Naive thymus-derived CD8-positive, alpha-beta T cell (primary cell): ENCODE results near the gene NTN3. TPM values are rescaled to one million over a fixed set of nuclear protein-coding genes. Genes with fewer than 3 reads are reported as not detected.

ENCODE experiments used
- ATAC-seq, 2 donors: fragments of 150-1000 bp; cut with Tn5 transposase in 1 of 2; sonication (Bioruptor Pico), chemical (Tn5 transposase) in 1 of 2; 1 replicate in 1 of 2; 2 replicates in 1 of 2; pipeline ENCODE4 v1.10.0; 2021; ENCODE audit warnings: mild to moderate bottlenecking in 2 of 2, moderate library complexity in 2 of 2
- POLR2A ChIA-PET: fragments of 350-600 bp; sonication (Branson Sonifier 250); formaldehyde crosslinking; loops from one replicate; lab custom pipeline; 2021; ENCODE audit warnings: antibody characterized with exemption; lab: Charles Lee
- DNase-seq, 10 donors: peaks; one replicate each; pipeline versions ENCODE4 v3.0.0 to v3.0.0-alpha.2; 2020 to 2022
- H3K27ac Mint-ChIP-seq, 10 donors: one replicate each; pipeline ENCODE4 v1.8.0; 2020 to 2022; ENCODE audit warnings: mild to moderate bottlenecking in 10 of 10, mixed read lengths in 10 of 10, moderate library complexity in 4 of 10, inconsistent platforms in 1 of 10
- H3K27me3 Mint-ChIP-seq, 5 donors: one replicate each; pipeline ENCODE4 v1.8.0; 2021 to 2022; ENCODE audit warnings: mixed read lengths in 5 of 5
- H3K36me3 Mint-ChIP-seq, 3 donors: one replicate each; pipeline ENCODE4 v1.8.0; 2020 to 2022; ENCODE audit warnings: mixed read lengths in 3 of 3, mild to moderate bottlenecking in 2 of 3, inconsistent platforms in 1 of 3
- H3K4me1 Mint-ChIP-seq, 4 donors: one replicate each; pipeline ENCODE4 v1.8.0; 2021 to 2022; ENCODE audit warnings: mixed read lengths in 4 of 4
- H3K4me3 Mint-ChIP-seq, 10 donors: one replicate each; pipeline ENCODE4 v1.8.0; 2020 to 2022; ENCODE audit warnings: mild to moderate bottlenecking in 10 of 10, mixed read lengths in 10 of 10, moderate library complexity in 6 of 10, inconsistent platforms in 1 of 10
- H3K9me3 Mint-ChIP-seq, 9 donors: one replicate each; pipeline ENCODE4 v1.8.0; 2020 to 2022; ENCODE audit warnings: mixed read lengths in 9 of 9, mild to moderate bottlenecking in 3 of 9, inconsistent platforms in 1 of 9, moderate library complexity in 1 of 9
- polyA plus RNA-seq, 3 donors: library from polyadenylated mRNA; unstranded; fragments of 300-500 nt; fragmentation: Illumina TruSeq; gene quantifications; one replicate each; pipeline ENCODE4 v1.2.3, GENCODE V29; 2021
- total RNA-seq, 8 experiments: library from RNA in 2 of 8; stranded (reverse) in 2 of 8; gene quantifications; one replicate each; pipeline ENCODE4 v1.2.3 and lab custom pipeline; 2021 to 2026

Gene NTN3
- total and polyA plus RNA-seq, 5 experiments from 2014 or later = not detected

DNA sequence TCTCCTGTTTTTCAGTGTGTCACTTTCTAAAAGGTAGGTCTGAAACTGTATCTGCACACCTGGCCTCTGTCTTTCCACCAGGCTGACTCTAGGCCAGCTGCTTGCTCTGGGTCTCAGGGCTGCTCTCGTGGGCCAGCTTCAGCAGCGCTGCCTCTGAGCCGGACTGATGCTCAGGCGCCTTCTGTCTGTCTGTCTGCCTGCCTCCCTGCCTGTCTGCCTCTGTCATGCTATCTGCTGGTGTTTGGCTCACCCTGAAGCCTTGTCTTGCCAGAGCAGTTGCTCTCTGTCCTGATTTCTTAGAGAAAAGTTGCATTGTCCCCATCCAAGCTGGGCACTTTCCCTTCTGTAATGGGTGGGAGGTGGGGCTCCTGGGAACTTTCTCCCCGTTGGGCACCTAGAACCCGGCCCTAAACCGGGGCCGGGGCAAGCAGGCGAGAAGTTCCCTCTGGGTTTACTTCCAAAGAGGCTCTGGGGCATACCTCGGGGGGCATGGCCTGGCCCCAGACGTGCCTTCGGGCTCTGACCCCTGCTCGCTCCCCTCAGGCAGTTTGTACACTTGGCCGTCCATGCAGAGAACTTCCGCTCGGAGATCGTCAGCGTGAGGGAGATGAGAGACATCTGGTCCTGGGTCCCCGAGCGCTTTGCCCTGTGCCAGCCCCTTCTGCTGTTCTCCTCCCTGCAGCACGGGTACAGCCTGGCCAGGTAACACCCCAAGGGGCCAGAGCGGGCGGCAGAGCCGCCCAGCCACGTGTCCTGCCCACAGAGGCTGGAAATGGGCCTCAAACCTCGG is 26.8 kb downstream of the NTN3 start:
- H3K27me3 Mint-ChIP-seq = no peaks in the 10 kb centered on the region
- DNase-seq = no peak
- no peaks in the 10 kb centered on the region for H3K9me3 Mint-ChIP-seq
- H3K36me3 Mint-ChIP-seq = peaks cover 0 to 7% (median 5%) of the 10 kb centered on the region in 3 donors
- no peak for ATAC-seq
- no peak overlapping the region for H3K4me3 Mint-ChIP-seq
- peak overlapping the region in 1 of 10 donors; percentile 61 for H3K27ac Mint-ChIP-seq
- POLR2A ChIA-PET = no interaction called here
- peaks cover 0 to 2% (median under 1%) of the 10 kb centered on the region in 4 donors for H3K4me1 Mint-ChIP-seq

DNA sequence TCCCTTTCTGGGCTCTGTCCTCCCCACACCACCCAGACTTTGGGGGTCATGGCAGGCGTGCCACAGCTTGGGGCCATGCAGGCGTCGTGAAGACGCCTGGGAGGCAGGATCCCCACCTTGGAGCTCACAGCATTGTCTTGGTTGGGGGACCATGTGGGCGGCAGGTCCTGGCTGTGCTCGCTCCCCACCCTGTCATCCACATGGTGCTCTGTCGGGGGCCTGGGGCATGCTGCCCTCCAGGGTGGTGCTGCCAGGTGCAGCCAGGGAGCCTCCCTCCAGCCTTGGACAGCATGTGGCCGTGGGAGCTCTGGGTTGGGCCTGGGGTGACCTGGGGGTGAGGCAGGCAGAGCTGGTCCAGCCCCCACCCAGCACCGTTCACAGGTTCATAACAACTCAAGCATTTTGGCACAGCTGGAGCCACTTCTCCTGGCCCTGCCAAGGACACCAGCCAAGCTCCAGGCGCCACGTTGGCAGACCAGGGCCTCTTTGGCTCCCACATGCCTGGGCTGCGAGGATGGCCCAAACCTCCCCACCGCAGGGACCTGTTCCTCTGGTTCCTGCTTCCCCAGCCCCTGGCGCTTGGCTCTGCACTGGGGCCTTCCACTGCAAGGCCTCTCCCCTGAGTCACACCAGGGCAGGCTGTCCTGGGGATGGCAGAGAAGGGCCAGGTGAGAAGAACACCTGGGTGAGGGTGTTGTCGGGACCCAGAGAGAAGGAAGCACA is 27.6 kb downstream of the NTN3 start:
- Mint-ChIP-seq H3K27ac (no peak overlapping the region), H3K27me3 (no peaks in the 10 kb centered on the region), H3K4me1 (peaks cover 0 to 2% (median under 1%) of the 10 kb centered on the region in 4 donors), H3K9me3 (no peaks in the 10 kb centered on the region), H3K4me3 (no peak overlapping the region), H3K36me3 (peaks cover 0 to 7% (median 5%) of the 10 kb centered on the region in 3 donors)
- POLR2A ChIA-PET = no interaction called here
- DNase-seq (no peak), ATAC-seq (no peak)

DNA sequence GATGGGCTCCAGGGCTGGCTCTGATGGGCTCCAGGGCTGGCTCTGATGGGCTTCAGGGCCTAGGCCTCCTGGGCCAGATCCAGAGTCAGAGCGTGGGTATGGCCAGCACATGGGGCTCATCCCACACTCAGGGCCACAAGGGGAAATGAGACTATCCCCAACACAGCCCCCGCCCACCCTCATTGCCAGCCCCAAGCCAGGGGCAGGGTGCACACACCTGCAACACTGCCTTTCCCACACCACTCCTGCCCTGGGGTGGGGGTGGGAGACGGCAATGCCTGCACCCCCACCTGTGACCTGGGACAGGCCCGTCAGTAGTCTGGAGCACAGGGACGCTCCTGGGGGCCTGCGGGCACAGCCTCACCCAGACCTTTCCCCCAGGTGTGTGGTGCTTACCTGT is 28.4 kb downstream of the NTN3 start:
- POLR2A ChIA-PET = interaction anchor here (2.9 kb wide), 1 partner anchor 14 kb away, joined by 13 read pairs; the partner anchor contains the start of gene ATP6V0C
- Mint-ChIP-seq H3K36me3 (peaks cover 0 to 7% (median 5%) of the 10 kb centered on the region in 3 donors), H3K27me3 (no peaks in the 10 kb centered on the region), H3K4me1 (peaks cover 0 to 2% (median under 1%) of the 10 kb centered on the region in 4 donors), H3K4me3 (no peak overlapping the region), H3K27ac (no peak overlapping the region), H3K9me3 (no peaks in the 10 kb centered on the region)
- DNase-seq (no peak), ATAC-seq (no peak)

DNA sequence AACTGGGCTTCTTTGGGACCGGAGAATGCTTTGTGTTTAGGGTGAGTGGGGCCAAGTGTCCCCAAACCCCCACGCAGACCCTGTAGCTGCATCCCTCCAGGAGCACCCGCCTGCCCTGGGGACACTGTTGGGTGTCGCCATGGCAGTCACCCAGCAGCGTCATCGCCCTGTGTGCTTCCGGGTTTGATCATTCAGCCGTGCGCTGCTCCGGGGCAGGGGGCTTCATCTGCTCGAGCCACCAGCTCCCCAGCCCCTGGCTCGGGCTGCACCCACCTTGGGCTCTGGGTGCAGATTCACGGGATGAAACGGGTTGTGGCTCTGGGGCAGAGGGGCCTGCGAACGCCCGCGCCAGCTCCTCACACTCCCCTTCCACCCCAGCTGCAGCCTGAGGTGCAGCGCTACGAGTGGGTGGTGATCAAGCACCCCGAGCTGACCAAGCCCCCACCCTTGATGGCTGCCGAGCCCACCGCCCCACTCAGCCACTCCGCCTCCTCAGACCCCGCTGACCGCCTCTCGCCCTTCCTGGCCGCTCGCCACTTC is 28.9 kb downstream of the NTN3 start:
- POLR2A ChIA-PET = interaction anchor here (0.6 to 2.9 kb wide), 2 partner anchors 14 to 25 kb away, joined by 3 to 13 read pairs; partner anchors contain the start of gene ATP6V0C

DNA sequence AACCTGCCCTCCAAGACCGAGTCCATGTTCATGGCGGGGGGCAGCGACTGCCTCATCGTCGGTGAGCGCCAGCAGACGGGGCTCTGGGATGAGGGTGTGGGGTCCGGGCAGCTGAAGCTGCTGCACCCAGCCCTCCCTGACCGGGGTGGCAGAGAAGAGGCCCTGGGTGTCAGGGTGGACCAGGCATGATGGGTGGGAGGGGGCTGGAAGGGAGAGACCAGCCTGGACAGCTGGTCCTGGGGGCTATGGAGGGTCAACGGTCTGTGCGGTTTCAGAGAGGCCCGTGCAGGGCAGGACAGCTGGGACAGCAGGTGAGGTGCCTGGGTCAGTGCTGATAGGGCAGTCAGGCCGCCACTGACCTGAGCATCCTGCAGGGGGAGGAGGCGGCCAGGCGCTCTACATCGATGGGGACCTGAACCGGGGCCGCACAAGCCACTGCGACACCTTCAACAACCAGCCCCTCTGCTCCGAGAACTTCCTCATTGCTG is 29.4 kb downstream of the NTN3 start:
- DNase-seq (no peak), ATAC-seq (no peak)
- Mint-ChIP-seq H3K36me3 (peaks cover 0 to 7% (median 5%) of the 10 kb centered on the region in 3 donors), H3K9me3 (no peaks in the 10 kb centered on the region), H3K27me3 (no peaks in the 10 kb centered on the region), H3K27ac (no peak overlapping the region), H3K4me3 (no peak overlapping the region), H3K4me1 (peaks cover 0 to 2% (median under 1%) of the 10 kb centered on the region in 4 donors)
- POLR2A ChIA-PET = interaction anchor here (0.6 to 2.9 kb wide), 7 partner anchors 13 to 483 kb away, joined by 3 to 13 read pairs (median 5); partner anchors contain the start of genes ABCA3, ATP6V0C and TRAF7

More for the DNA sequence above, 28.9 kb downstream of the NTN3 start:
- Mint-ChIP-seq H3K4me1 (peaks cover 0 to 2% (median under 1%) of the 10 kb centered on the region in 4 donors), H3K4me3 (no peak overlapping the region), H3K27me3 (no peaks in the 10 kb centered on the region), H3K9me3 (no peaks in the 10 kb centered on the region), H3K27ac (no peak overlapping the region), H3K36me3 (peaks cover 0 to 7% (median 5%) of the 10 kb centered on the region in 3 donors)
- DNase-seq (no peak), ATAC-seq (no peak)

DNA sequence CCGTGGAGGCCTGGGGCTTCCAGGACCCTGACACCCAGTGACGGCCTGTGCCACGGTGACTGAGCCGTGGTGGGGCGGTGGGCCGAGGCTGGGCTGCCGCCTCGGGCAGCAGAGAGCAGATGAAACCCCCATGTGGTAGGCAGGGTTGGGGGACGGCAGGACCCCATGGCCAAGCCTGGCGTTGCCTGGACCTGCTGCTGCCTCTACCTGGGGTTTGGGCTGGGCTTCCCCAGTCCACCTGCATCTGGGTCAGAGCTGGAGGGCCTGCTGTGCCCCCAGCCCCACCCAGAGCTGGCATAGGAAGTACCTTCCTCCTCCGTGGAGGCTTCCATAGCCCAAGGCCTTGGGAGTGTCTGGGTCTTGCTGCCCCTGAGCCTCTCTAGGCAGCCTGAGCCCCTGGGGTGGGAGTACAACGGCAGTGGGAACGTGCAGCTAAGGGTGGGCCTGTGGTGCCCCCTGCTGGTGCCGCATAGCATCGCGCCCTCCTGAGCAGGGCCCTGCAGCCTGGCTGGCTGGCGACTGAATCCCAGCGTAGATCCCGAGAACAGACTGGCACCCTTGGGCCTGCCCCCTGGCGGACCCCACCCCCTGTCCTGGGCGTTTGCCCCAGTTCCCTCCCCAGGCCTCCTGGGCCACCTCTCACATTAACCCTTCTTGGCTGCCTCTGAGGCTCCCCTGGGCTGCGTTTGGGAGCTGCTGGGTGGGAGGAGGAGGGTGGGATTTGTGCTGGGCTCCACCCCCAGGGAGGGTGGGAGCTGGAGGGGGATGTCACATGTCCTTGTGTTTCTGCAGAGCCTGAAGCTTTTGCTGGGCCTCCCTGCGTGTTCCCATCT is 30.0 kb downstream of the NTN3 start:
- Mint-ChIP-seq H3K36me3 (peaks cover 0 to 7% (median 5%) of the 10 kb centered on the region in 3 donors), H3K9me3 (no peaks in the 10 kb centered on the region), H3K27ac (no peak overlapping the region), H3K4me3 (no peak overlapping the region), H3K4me1 (peaks cover 0 to 2% (median under 1%) of the 10 kb centered on the region in 4 donors), H3K27me3 (no peaks in the 10 kb centered on the region)
- DNase-seq (peak; percentile 65 to 86 (median 80)), ATAC-seq (peak; percentile 97 to 99)
- POLR2A ChIA-PET = interaction anchor here (0.6 to 2.9 kb wide), 7 partner anchors 12 to 484 kb away, joined by 3 to 13 read pairs (median 5); partner anchors contain the start of genes ABCA3, ATP6V0C and TRAF7

DNA sequence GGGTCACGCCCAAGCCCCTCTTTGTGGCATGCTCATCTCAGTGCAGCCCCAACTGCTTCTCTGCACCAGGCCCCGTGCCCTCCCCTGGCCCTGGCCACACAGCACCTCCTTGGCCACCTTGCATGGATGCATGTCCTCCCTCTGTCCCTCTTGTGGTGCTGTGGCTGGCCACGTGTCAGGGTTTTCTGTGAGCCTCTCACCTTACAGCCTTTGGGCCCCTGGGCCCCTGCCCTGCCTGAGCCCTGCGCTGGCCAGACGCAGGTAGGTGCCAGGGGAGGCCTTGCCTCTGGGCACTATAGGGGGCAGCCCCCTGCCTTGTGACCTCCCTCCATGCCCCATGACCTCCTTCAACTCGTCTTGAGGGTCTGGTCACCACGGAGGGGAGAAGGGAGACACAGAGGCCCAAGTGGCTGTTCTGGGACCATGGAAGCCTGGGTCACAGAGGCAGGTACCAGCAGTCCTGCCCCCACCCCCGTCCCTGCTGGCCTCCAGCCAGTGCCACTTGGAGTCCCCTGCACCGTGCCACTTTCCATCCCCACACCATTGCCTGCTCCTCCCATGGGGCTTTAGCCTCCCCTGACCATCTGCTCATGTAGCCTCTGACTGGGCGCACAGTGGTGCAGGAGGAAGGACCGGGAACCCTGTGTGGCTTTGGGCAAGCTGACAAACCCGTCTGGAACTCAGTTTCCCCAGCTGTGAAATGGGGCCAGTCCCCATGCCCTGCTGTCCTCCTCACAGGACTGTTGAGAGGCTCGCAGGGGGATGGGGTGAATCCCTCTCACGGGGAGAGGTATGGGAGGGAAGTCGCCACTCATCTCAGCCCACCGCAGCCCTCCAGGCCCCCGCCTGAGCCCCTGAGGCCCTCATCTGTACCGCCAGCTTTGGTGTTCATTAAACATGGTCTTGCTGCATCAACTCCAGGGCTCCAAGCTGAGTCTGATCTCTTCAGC is 31.1 kb downstream of the NTN3 start:
- DNase-seq = no peak
- POLR2A ChIA-PET = interaction anchor here (1.6 to 2.9 kb wide), 3 partner anchors 11 to 348 kb away, joined by 7 to 13 read pairs (median 9); partner anchors contain the start of genes ATP6V0C and TRAF7
- Mint-ChIP-seq H3K4me3 (no peak overlapping the region), H3K27ac (peak overlapping the region in 1 of 10 donors; percentile 24), H3K4me1 (peaks cover 0 to 5% (median 2%) of the 10 kb centered on the region in 4 donors), H3K36me3 (peaks cover 0 to 5% (median 5%) of the 10 kb centered on the region in 3 donors), H3K9me3 (no peaks in the 10 kb centered on the region), H3K27me3 (no peaks in the 10 kb centered on the region)
- ATAC-seq = no peak

DNA sequence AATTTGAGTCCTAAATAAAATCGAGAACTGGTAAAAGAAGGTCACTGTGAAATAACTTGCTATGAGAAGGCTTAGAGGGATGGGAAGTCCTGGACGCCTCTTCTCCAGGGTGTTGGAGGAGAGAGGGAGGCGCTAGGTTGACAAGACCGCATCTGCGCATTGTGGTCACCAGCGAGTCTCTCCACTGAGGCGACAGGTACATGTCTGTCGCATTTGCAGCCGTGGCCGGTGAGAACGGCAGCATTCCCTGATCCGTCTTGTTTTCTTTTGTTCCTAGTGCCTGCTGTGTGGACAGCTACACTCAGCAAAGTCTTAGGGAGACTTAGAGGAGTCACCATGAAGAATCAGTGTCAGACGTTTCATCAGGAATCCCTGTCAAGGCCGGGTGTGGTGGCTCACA is 34.6 kb downstream of the NTN3 start:
- Mint-ChIP-seq H3K4me3 (no peak overlapping the region), H3K36me3 (no peaks in the 10 kb centered on the region), H3K27me3 (no peaks in the 10 kb centered on the region), H3K9me3 (no peaks in the 10 kb centered on the region), H3K27ac (peak overlapping the region in 3 of 10 donors; percentile 11 to 44 (median 36)), H3K4me1 (peaks cover 0 to 31% (median 2%) of the 10 kb centered on the region in 4 donors)
- POLR2A ChIA-PET = no interaction called here
- ATAC-seq (no peak), DNase-seq (no peak)

DNA sequence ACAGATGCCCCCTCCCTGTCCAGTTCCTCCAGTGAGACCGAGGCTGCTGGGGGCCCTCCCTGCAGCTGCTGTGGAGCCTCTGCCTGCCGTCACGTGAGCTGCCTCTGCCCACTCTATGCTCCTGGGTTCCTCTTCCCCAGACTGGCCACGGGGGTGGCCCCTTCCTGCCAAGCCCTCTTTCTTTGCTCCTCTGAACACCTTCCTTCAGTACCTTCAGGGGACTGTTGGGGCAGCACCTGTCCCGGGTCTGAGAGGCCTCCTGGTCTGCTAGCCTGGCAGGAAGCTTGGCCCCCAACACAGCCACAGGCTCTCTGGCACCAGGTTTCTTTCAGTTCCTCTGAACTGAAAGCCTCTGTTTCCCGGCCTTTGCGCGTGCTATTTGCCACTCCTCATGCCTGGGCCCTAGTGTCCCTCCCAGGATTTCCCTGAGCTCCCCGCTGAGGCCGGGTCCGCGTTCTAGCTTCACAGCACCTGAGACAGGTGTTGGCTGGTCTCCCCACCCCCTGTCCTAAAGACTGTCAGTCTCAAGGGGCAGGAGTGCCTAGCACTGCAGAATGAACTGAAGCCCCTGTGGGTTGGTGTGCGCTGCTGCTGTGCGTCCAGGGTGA is 36.1 kb downstream of the NTN3 start:
- peak overlapping the region in 1 of 10 donors; percentile 32 for H3K4me3 Mint-ChIP-seq
- H3K27me3 Mint-ChIP-seq = no peaks in the 10 kb centered on the region
- no peaks in the 10 kb centered on the region for H3K9me3 Mint-ChIP-seq
- peak overlapping the region in 2 of 10 donors; percentile 52 to 75 for H3K27ac Mint-ChIP-seq
- H3K36me3 Mint-ChIP-seq = no peaks in the 10 kb centered on the region
- ATAC-seq (peak; percentile 14 to 72), DNase-seq (no peak)
- peaks cover 0 to 38% (median 4%) of the 10 kb centered on the region in 4 donors for H3K4me1 Mint-ChIP-seq
- POLR2A ChIA-PET = no interaction called here

DNA sequence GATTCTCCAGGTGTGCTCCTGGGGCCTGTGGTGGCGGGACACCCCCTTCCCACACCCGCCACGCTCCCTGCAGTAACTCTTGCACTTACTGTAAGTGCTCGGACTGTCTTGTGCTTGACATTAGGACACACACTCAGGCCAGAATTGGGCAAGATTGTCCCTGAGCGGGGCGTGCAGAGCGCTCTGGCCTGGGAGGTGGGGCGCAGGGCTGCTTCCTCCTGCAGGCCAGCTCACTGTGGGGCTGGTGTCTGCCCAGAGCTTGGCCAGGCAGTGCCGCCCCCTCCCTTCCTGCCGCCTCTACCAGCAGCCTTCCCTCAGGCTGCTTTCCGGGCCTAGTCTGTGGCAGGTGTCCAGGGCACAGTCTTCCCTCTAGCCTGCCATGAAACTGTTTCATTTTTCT is 36.6 kb downstream of the NTN3 start:
- Mint-ChIP-seq H3K9me3 (no peaks in the 10 kb centered on the region), H3K27ac (peak overlapping the region in 1 of 10 donors; percentile 75), H3K4me1 (peaks cover 4 to 43% (median 8%) of the 10 kb centered on the region in 4 donors), H3K27me3 (no peaks in the 10 kb centered on the region), H3K36me3 (no peaks in the 10 kb centered on the region), H3K4me3 (peak overlapping the region in 1 of 10 donors; percentile 32)
- DNase-seq (no peak), ATAC-seq (no peak)
- POLR2A ChIA-PET = no interaction called here
